Measurements from ENCODE around the gene KRT14. TPM values are rescaled to one million over a fixed set of nuclear protein-coding genes. Genes with fewer than 3 reads are reported as not detected.

The KRT14 gene
- total RNA-seq, 2 donors from 2014 or later: 1.3 to 2.0 TPM

- DNase-seq (ENCODE audit: low spot score): no peak
- intact Hi-C loops (cut with DNase I): no loop called here
Observed at GRCh38 chr17:41555105-41555887, 31.4 kb downstream of the KRT14 start.

GRCh38 chr17:41553987-41554680 lies 32.6 kb downstream of the KRT14 start:
- intact Hi-C loops (cut with DNase I): loop anchor here in 1 of 2 donors (5.0 kb wide), 1 partner anchor 93 kb away; no protein-coding TSS in a partner anchor
- peak; percentile 55 for DNase-seq (ENCODE audit: low spot score)

- peak; percentile 22 for DNase-seq (ENCODE audit: low spot score)
- intact Hi-C loops (cut with DNase I): loop anchor here in 1 of 2 donors (5.0 kb wide), 1 partner anchor 94 kb away; no protein-coding TSS in a partner anchor
Observed at GRCh38 chr17:41553176-41553575, 33.5 kb downstream of the KRT14 start.

GRCh38 chr17:41552455-41552854 lies 34.2 kb downstream of the KRT14 start:
- intact Hi-C loops (cut with DNase I): loop anchor here in 1 of 2 donors (5.0 kb wide), 1 partner anchor 95 kb away; no protein-coding TSS in a partner anchor
- peak; percentile 48 for DNase-seq (ENCODE audit: low spot score)

GRCh38 chr17:41551365-41551764 lies 35.3 kb downstream of the KRT14 start:
- intact Hi-C loops (cut with DNase I): loop anchor here in 1 of 2 donors (5.0 kb wide), 1 partner anchor 96 kb away; no protein-coding TSS in a partner anchor
- DNase-seq (ENCODE audit: low spot score): peak; percentile 47

- intact Hi-C loops (cut with DNase I): loop anchor here (5.0 to 10.0 kb wide), 3 partner anchors 95 to 642 kb away; no protein-coding TSS in a partner anchor
- DNase-seq (ENCODE audit: low spot score): peak; percentile 17
Observed at GRCh38 chr17:41549596-41550039, 37.1 kb downstream of the KRT14 start.

GRCh38 chr17:41548844-41549595 lies 37.7 kb downstream of the KRT14 start:
- peak; percentile 96 for DNase-seq (ENCODE audit: low spot score)
- intact Hi-C loops (cut with DNase I): loop anchor here (5.0 to 10.0 kb wide), 2 partner anchors 96 to 642 kb away; no protein-coding TSS in a partner anchor

GRCh38 chr17:41547921-41548843 lies 38.5 kb downstream of the KRT14 start:
- DNase-seq (ENCODE audit: low spot score): peak; percentile 91

GRCh38 chr17:41547378-41547841 lies 39.3 kb downstream of the KRT14 start:
- peak; percentile 73 for DNase-seq (ENCODE audit: low spot score)

More at GRCh38 chr17:41547921-41548843, 38.5 kb downstream of the KRT14 start:
- intact Hi-C loops (cut with DNase I): loop anchor here (5.0 to 10.0 kb wide), 2 partner anchors 97 to 641 kb away; no protein-coding TSS in a partner anchor

GRCh38 chr17:41546819-41547218 lies 39.9 kb downstream of the KRT14 start:
- intact Hi-C loops (cut with DNase I): loop anchor here (5.0 to 10.0 kb wide), 2 partner anchors 98 to 640 kb away; no protein-coding TSS in a partner anchor

More at GRCh38 chr17:41547378-41547841, 39.3 kb downstream of the KRT14 start:
- intact Hi-C loops (cut with DNase I): loop anchor here (5.0 to 10.0 kb wide), 2 partner anchors 97 to 640 kb away; no protein-coding TSS in a partner anchor

GRCh38 chr17:41545829-41546410 lies 40.8 kb downstream of the KRT14 start:
- intact Hi-C loops (cut with DNase I): loop anchor here (5.0 to 10.0 kb wide), 2 partner anchors 99 to 639 kb away; no protein-coding TSS in a partner anchor
- peak; percentile 72 for DNase-seq (ENCODE audit: low spot score)

More at GRCh38 chr17:41546819-41547218, 39.9 kb downstream of the KRT14 start:
- peak; percentile 15 for DNase-seq (ENCODE audit: low spot score)

- intact Hi-C loops (cut with DNase I): loop anchor here (5.0 to 10.0 kb wide), 2 partner anchors 100 to 638 kb away; no protein-coding TSS in a partner anchor
- DNase-seq (ENCODE audit: low spot score): peak; percentile 5
Observed at GRCh38 chr17:41544935-41545334, 41.8 kb downstream of the KRT14 start.

GRCh38 chr17:41544491-41544892 lies 42.2 kb downstream of the KRT14 start:
- intact Hi-C loops (cut with DNase I): loop anchor here in 1 of 2 donors (5.0 to 10.0 kb wide), 2 partner anchors 100 to 637 kb away; no protein-coding TSS in a partner anchor
- peak; percentile 40 for DNase-seq (ENCODE audit: low spot score)

GRCh38 chr17:41542786-41543185 lies 43.9 kb downstream of the KRT14 start:
- intact Hi-C loops (cut with DNase I): loop anchor here in 1 of 2 donors (5.0 to 10.0 kb wide), 2 partner anchors 102 to 635 kb away; no protein-coding TSS in a partner anchor
- peak; percentile 67 for DNase-seq (ENCODE audit: low spot score)

- no peak for DNase-seq (ENCODE audit: low spot score)
- intact Hi-C loops (cut with DNase I): loop anchor here in 1 of 2 donors (5.0 to 10.0 kb wide), 2 partner anchors 102 to 635 kb away; no protein-coding TSS in a partner anchor
Observed at GRCh38 chr17:41542357-41542756, 44.3 kb downstream of the KRT14 start.

GRCh38 chr17:41540921-41541625 lies 45.6 kb downstream of the KRT14 start:
- intact Hi-C loops (cut with DNase I): loop anchor here in 1 of 2 donors (5.0 to 10.0 kb wide), 2 partner anchors 104 to 634 kb away; no protein-coding TSS in a partner anchor
- peak; percentile 25 for DNase-seq (ENCODE audit: low spot score)
